Natural killer cell (primary cell): ENCODE measurements around the gene IRF9. TPM values are rescaled to one million over a fixed set of nuclear protein-coding genes. Genes with fewer than 3 reads are reported as not detected.

Experiments
- ATAC-seq, 3 donors: fragments of 150-1000 bp in 2 of 3; fragments of 200-7000 bp in 1 of 3; cut with Tn5 transposase; 1 replicate in 1 of 3; 2 replicates in 2 of 3; pipeline ENCODE4 v1.10.0; 2021; ENCODE audit warnings: mild to moderate bottlenecking in 2 of 3, moderate library complexity in 2 of 3
- DNase-seq, 2 donors: peaks; one replicate each; pipeline versions ENCODE4 v3.0.0 to v3.0.0-alpha.2; 2013 to 2021; ENCODE audit warnings: mixed read lengths in 1 of 2
- H3K27ac ChIP-seq: one replicate; pipeline ENCODE4 v1.5.1; 2013; ENCODE audit warnings: mild to moderate bottlenecking, low read length
- H3K27me3 ChIP-seq: one replicate; pipeline ENCODE4 v1.6.1; 2013; ENCODE audit warnings: low read length; ENCODE audit not compliant: control insufficient read depth, insufficient read depth
- H3K36me3 ChIP-seq: one replicate; pipeline ENCODE4 v1.6.1; 2013; ENCODE audit warnings: low read length; ENCODE audit not compliant: control insufficient read depth, insufficient read depth
- H3K4me1 ChIP-seq: one replicate; pipeline ENCODE4 v1.6.1; 2013; ENCODE audit warnings: low read length; ENCODE audit not compliant: control insufficient read depth, insufficient read depth
- H3K4me3 ChIP-seq: one replicate; pipeline ENCODE4 v1.5.1; 2013; ENCODE audit warnings: low read length
- H3K9me3 ChIP-seq: one replicate; pipeline ENCODE4 v1.6.1; 2013; ENCODE audit warnings: low read length; ENCODE audit not compliant: control insufficient read depth, insufficient read depth
- H3K27ac Mint-ChIP-seq, 2 donors: one replicate each; pipeline ENCODE4 v1.8.0; 2022; ENCODE audit warnings: mild to moderate bottlenecking in 2 of 2, mixed read lengths in 2 of 2, moderate library complexity in 1 of 2
- H3K27me3 Mint-ChIP-seq, 2 donors: one replicate each; pipeline ENCODE4 v1.8.0; 2022; ENCODE audit warnings: low read depth in 2 of 2, mixed read lengths in 2 of 2
- H3K36me3 Mint-ChIP-seq: one replicate; pipeline ENCODE4 v1.8.0; 2022; ENCODE audit warnings: mixed read lengths
- H3K4me1 Mint-ChIP-seq, 2 donors: one replicate each; pipeline ENCODE4 v1.8.0; 2022; ENCODE audit warnings: mixed read lengths in 2 of 2
- H3K4me3 Mint-ChIP-seq: one replicate; pipeline ENCODE4 v1.8.0; 2022; ENCODE audit warnings: mild to moderate bottlenecking, moderate library complexity, mixed read lengths
- H3K9me3 Mint-ChIP-seq, 2 donors: one replicate each; pipeline ENCODE4 v1.8.0; 2022; ENCODE audit warnings: mixed read lengths in 2 of 2
- CTCF ChIP-seq: fragments of 200-600 bp; IDR thresholded peaks from one replicate; pipeline ENCODE4 v1.8.0; 2022; ENCODE audit warnings: antibody characterized with exemption
- WGBS: methylation state at CpG from one replicate; pipeline ENCODE4 v1.1.7; 2013; ENCODE audit warnings: missing lambda C conversion rate; ENCODE audit not compliant: insufficient coverage; 5-methylcytosine and 5-hydroxymethylcytosine counted together
- intact Hi-C: fragments of 100-400 bp; cut with micrococcal nuclease; formaldehyde crosslinking; loops from one replicate; pipeline ENCODE4 v1.14.2; 2022
- total RNA-seq, 4 donors: library from RNA; stranded (reverse); fragments of 120-200 nt in 1 of 4; gene quantifications; one replicate each; pipeline versions ENCODE4 v1.2.3 to v1.2.4, GENCODE V29; 2013 to 2022

Gene IRF9
- total RNA-seq, 3 donors from 2014 or later (not counting 1 experiment from before 2014, with no cell fraction given): 178 to 348 (median 319) TPM

GRCh38 chr14:24184104-24184970 lies 23.3 kb downstream of the IRF9 start:
- Histone ChIP-seq H3K36me3 (peaks cover 49% of the 10 kb centered on the region), H3K4me1 (peaks cover 23% of the 10 kb centered on the region), H3K4me3 (no peak overlapping the region), H3K27ac (no peak overlapping the region), H3K27me3 (no peaks in the 10 kb centered on the region), H3K9me3 (no peaks in the 10 kb centered on the region)
- intact Hi-C loops: no loop called here
- no peak for TF ChIP-seq CTCF
- Mint-ChIP-seq H3K27me3 (no peaks in the 10 kb centered on the region), H3K27ac (no peak overlapping the region), H3K36me3 (peaks cover 6% of the 10 kb centered on the region), H3K4me1 (peaks cover 19 to 25% of the 10 kb centered on the region in 2 donors), H3K9me3 (no peaks in the 10 kb centered on the region), H3K4me3 (no peak overlapping the region)
- ATAC-seq (no peak), DNase-seq (no peak)
- WGBS: 96% methylated on average over 19 of the region's 19 CpGs

GRCh38 chr14:24185026-24185425 lies 24.0 kb downstream of the IRF9 start:
- H3K27ac ChIP-seq: no peak overlapping the region
- H3K27me3 Mint-ChIP-seq: no peaks in the 10 kb centered on the region
- no peak overlapping the region for H3K4me3 ChIP-seq
- peaks cover 23% of the 10 kb centered on the region for H3K4me1 ChIP-seq
- intact Hi-C loops: no loop called here
- WGBS: 97% methylated on average over 7 of the region's 7 CpGs
- no peaks in the 10 kb centered on the region for H3K9me3 Mint-ChIP-seq
- peaks cover 20 to 26% of the 10 kb centered on the region in 2 donors for H3K4me1 Mint-ChIP-seq
- H3K27ac Mint-ChIP-seq: no peak overlapping the region
- no peaks in the 10 kb centered on the region for H3K27me3 ChIP-seq
- no peak for DNase-seq
- no peak for ATAC-seq
- no peak for TF ChIP-seq CTCF
- H3K9me3 ChIP-seq: no peaks in the 10 kb centered on the region
- H3K36me3 Mint-ChIP-seq: peaks cover 6% of the 10 kb centered on the region
- no peak overlapping the region for H3K4me3 Mint-ChIP-seq
- peaks cover 43% of the 10 kb centered on the region for H3K36me3 ChIP-seq

GRCh38 chr14:24185741-24186140 lies 24.7 kb downstream of the IRF9 start:
- DNase-seq (no peak), ATAC-seq (no peak)
- 94% methylated on average over 11 of the region's 11 CpGs for WGBS
- Histone ChIP-seq H3K36me3 (peaks cover 39% of the 10 kb centered on the region), H3K4me3 (no peak overlapping the region), H3K27me3 (no peaks in the 10 kb centered on the region), H3K4me1 (peaks cover 23% of the 10 kb centered on the region), H3K27ac (no peak overlapping the region), H3K9me3 (no peaks in the 10 kb centered on the region)
- intact Hi-C loops: no loop called here
- peaks cover 5% of the 10 kb centered on the region for H3K36me3 Mint-ChIP-seq
- no peaks in the 10 kb centered on the region for H3K9me3 Mint-ChIP-seq
- no peak overlapping the region for H3K27ac Mint-ChIP-seq
- H3K4me3 Mint-ChIP-seq: no peak overlapping the region
- H3K27me3 Mint-ChIP-seq: no peaks in the 10 kb centered on the region
- H3K4me1 Mint-ChIP-seq: peaks cover 20 to 26% of the 10 kb centered on the region in 2 donors
- no peak for TF ChIP-seq CTCF
